Astrocyte (in vitro differentiated cells and primary cell): ENCODE data around the gene TRH.

ENCODE experiments used
- EZH2 ChIP-seq: IDR thresholded peaks from 2 replicates; pipeline ENCODE4 v1.6.1; 2012; ENCODE audit warnings: mild to moderate bottlenecking, low read length, inconsistent platforms; ENCODE audit not compliant: insufficient read depth
- TF ChIP-seq, protein P1 (sequence below): IDR thresholded peaks from 2 replicates; pipeline ENCODE4 v1.5.1; 2011; ENCODE audit warnings: low read depth, mild to moderate bottlenecking, inconsistent platforms, low read length, moderate library complexity; ENCODE audit not compliant: insufficient read depth

DNA sequence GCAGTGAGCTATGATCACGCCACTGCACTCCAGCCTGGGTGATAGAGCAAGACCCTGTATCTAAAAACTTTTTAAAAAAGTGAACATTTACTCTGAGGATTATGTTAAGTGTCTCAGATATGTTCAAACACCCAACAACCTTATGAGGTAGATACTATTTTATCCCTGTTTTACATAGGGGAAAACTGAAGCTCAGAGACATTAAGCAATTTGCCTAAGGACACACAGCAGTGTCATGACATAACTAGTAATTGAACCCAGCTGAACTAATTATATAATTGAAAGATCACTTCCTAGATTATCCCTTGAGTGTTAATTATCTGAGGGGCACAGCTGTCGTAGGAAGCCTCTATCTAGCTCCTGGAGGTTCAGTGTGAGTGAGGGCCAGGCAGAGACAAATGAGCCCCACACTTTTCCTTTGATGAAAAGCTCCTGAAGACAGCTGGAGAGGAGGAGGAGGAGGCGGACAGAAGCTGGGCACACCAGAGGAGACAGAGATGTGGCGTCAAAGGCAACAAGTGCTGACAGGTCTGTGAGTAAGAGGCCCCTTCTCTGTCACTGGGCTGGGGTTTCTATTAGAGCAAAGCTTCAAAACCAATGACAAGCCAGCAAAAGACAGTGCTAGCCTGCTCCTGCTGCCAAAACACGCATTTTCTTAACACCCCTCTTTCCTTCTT, 20.5 kb downstream of the TRH start:
- TF ChIP-seq, protein P1, sequence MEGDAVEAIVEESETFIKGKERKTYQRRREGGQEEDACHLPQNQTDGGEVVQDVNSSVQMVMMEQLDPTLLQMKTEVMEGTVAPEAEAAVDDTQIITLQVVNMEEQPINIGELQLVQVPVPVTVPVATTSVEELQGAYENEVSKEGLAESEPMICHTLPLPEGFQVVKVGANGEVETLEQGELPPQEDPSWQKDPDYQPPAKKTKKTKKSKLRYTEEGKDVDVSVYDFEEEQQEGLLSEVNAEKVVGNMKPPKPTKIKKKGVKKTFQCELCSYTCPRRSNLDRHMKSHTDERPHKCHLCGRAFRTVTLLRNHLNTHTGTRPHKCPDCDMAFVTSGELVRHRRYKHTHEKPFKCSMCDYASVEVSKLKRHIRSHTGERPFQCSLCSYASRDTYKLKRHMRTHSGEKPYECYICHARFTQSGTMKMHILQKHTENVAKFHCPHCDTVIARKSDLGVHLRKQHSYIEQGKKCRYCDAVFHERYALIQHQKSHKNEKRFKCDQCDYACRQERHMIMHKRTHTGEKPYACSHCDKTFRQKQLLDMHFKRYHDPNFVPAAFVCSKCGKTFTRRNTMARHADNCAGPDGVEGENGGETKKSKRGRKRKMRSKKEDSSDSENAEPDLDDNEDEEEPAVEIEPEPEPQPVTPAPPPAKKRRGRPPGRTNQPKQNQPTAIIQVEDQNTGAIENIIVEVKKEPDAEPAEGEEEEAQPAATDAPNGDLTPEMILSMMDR, result no peak
- no peak for TF ChIP-seq EZH2
